SK-N-SH treated with all-trans-retinoic acid at 6 μM for 48 hours (cell line): ENCODE measurements around the gene ACVR2A.

Source experiments
- ATAC-seq: fragments of 200-7000 bp; cut with Tn5 transposase; 3 replicates; pipeline ENCODE4 v1.9.1; 2020; ENCODE audit warnings: mild to moderate bottlenecking, moderate library complexity
- ARNTL ChIP-seq: fragments of 450-650 bp; formaldehyde crosslinking; IDR thresholded peaks from 2 replicates; pipeline ENCODE4 v1.5.0; 2020; ENCODE audit warnings: low read depth, mild to moderate bottlenecking, moderate library complexity, borderline replicate concordance
- BACH2 ChIP-seq: fragments of 250-450 bp; sonication (Bioruptor Pico); IDR thresholded peaks from 2 replicates; pipeline ENCODE4 v1.9.0; 2021; ENCODE audit warnings: mild to moderate bottlenecking, borderline replicate concordance
- CREB5 ChIP-seq: fragments of 250-450 bp; sonication (Bioruptor Pico); IDR thresholded peaks from 2 replicates; pipeline ENCODE4 v1.5.1; 2020; ENCODE audit warnings: low read depth, mild to moderate bottlenecking, moderate library complexity
- CSDC2 ChIP-seq: fragments of 250-450 bp; sonication (Bioruptor Pico); IDR thresholded peaks from 2 replicates; pipeline ENCODE4 v1.5.0; 2020; ENCODE audit warnings: mild to moderate bottlenecking, moderate library complexity
- GLIS3 ChIP-seq: fragments of 250-450 bp; sonication (Bioruptor Pico); IDR thresholded peaks from 2 replicates; pipeline ENCODE4 v1.5.0; 2020; ENCODE audit warnings: mild to moderate bottlenecking, moderate library complexity
- ISL1 ChIP-seq: fragments of 250-450 bp; sonication (Bioruptor Pico); IDR thresholded peaks from 2 replicates; pipeline ENCODE4 v2.1.2; 2022; ENCODE audit warnings: mild to moderate bottlenecking, moderate library complexity
- PATZ1 ChIP-seq: fragments of 250-450 bp; sonication (Bioruptor Pico); IDR thresholded peaks from 2 replicates; pipeline ENCODE4 v1.8.0; 2020; ENCODE audit warnings: mild to moderate bottlenecking, moderate library complexity, borderline replicate concordance
- PPARA ChIP-seq: fragments of 250-450 bp; sonication (Bioruptor Pico); IDR thresholded peaks from 2 replicates; pipeline ENCODE4 v1.5.0; 2020; ENCODE audit warnings: mild to moderate bottlenecking, borderline replicate concordance
- RARB ChIP-seq: fragments of 250-450 bp; sonication (Bioruptor Pico); IDR thresholded peaks from 2 replicates; pipeline ENCODE4 v1.8.0; 2021; ENCODE audit warnings: mild to moderate bottlenecking, moderate library complexity
- SNAI2 ChIP-seq: fragments of 250-450 bp; sonication (Bioruptor Pico); IDR thresholded peaks from 2 replicates; pipeline ENCODE4 v1.5.0; 2020; ENCODE audit warnings: mild to moderate bottlenecking, moderate library complexity
- TCF4 ChIP-seq: fragments of 250-450 bp; sonication (Bioruptor Pico); IDR thresholded peaks from 2 replicates; pipeline ENCODE4 v1.8.0; 2021; ENCODE audit warnings: mild to moderate bottlenecking, moderate library complexity, borderline replicate concordance
- TOX ChIP-seq: fragments of 250-450 bp; sonication (Bioruptor Pico); IDR thresholded peaks from 2 replicates; pipeline ENCODE4 v1.8.0; 2021; ENCODE audit warnings: mild to moderate bottlenecking, moderate library complexity, borderline replicate concordance
- ZFP3 ChIP-seq: fragments of 250-450 bp; sonication (Bioruptor Pico); IDR thresholded peaks from 2 replicates; pipeline ENCODE4 v1.5.0; 2020; ENCODE audit warnings: mild to moderate bottlenecking, moderate library complexity
- ZFP30 ChIP-seq: fragments of 450-650 bp; formaldehyde crosslinking; IDR thresholded peaks from 2 replicates; pipeline ENCODE4 v1.5.0; 2022; ENCODE audit warnings: mild to moderate bottlenecking, moderate library complexity
- ZNF565 ChIP-seq: fragments of 450-650 bp; formaldehyde crosslinking; conservative IDR thresholded peaks from 2 replicates; pipeline ENCODE4 v1.5.0; 2020; ENCODE audit warnings: low read depth, mild to moderate bottlenecking, moderate library complexity
- ZNF70 ChIP-seq: fragments of 450-650 bp; formaldehyde crosslinking; IDR thresholded peaks from 2 replicates; pipeline ENCODE4 v1.5.0; 2020; ENCODE audit warnings: mild to moderate bottlenecking, moderate library complexity
- TF ChIP-seq, protein P1 (sequence below): fragments of 250-450 bp; sonication (Bioruptor Pico); IDR thresholded peaks from 2 replicates; pipeline ENCODE4 v1.5.0; 2020; ENCODE audit warnings: mild to moderate bottlenecking, moderate library complexity
- TF ChIP-seq, protein P2 (sequence below): fragments of 250-450 bp; sonication (Bioruptor Pico); IDR thresholded peaks from 2 replicates; pipeline ENCODE4 v1.5.1; 2021; ENCODE audit warnings: mild to moderate bottlenecking, moderate library complexity
- TF ChIP-seq, protein P3 (sequence below): fragments of 250-450 bp; sonication (Bioruptor Pico); IDR thresholded peaks from 2 replicates; pipeline ENCODE4 v1.8.0; 2021; ENCODE audit warnings: low read depth, mild to moderate bottlenecking, moderate library complexity, borderline replicate concordance

The ACVR2A gene

DNA sequence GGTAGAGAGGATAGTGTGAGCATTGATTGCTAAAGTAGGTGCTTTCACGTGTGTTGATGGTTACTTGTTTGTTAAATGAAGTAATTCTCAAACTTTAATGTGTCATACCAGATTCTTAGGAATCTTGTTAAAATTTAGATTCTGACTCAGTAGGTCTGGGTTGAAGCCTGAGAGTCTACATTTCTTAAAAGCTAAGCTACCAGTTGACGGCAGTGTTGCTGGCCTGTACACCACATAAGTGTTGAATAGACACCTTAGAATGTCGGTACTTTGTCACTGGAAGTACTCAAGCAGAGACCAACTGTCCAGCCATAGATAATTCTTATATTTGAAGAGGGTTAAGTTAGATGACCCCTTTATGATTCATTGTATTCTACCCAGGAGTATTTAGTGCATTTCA lies 79.8 kb downstream of the ACVR2A start:
- ATAC-seq: no peak
- no peak for TF ChIP-seq TOX (CRISPR knock-in tag)
- TF ChIP-seq, protein P1, sequence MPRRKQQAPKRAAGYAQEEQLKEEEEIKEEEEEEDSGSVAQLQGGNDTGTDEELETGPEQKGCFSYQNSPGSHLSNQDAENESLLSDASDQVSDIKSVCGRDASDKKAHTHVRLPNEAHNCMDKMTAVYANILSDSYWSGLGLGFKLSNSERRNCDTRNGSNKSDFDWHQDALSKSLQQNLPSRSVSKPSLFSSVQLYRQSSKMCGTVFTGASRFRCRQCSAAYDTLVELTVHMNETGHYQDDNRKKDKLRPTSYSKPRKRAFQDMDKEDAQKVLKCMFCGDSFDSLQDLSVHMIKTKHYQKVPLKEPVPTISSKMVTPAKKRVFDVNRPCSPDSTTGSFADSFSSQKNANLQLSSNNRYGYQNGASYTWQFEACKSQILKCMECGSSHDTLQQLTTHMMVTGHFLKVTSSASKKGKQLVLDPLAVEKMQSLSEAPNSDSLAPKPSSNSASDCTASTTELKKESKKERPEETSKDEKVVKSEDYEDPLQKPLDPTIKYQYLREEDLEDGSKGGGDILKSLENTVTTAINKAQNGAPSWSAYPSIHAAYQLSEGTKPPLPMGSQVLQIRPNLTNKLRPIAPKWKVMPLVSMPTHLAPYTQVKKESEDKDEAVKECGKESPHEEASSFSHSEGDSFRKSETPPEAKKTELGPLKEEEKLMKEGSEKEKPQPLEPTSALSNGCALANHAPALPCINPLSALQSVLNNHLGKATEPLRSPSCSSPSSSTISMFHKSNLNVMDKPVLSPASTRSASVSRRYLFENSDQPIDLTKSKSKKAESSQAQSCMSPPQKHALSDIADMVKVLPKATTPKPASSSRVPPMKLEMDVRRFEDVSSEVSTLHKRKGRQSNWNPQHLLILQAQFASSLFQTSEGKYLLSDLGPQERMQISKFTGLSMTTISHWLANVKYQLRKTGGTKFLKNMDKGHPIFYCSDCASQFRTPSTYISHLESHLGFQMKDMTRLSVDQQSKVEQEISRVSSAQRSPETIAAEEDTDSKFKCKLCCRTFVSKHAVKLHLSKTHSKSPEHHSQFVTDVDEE (CRISPR knock-in tag): no peak
- TF ChIP-seq CSDC2: no peak
- no peak for TF ChIP-seq RARB (CRISPR knock-in tag)
- no peak for TF ChIP-seq ZFP30 (CRISPR knock-in tag)
- TF ChIP-seq PATZ1 (CRISPR knock-in tag): no peak
- TF ChIP-seq PPARA: no peak
- TF ChIP-seq ZNF565 (CRISPR knock-in tag): no peak
- TF ChIP-seq BACH2: no peak
- TF ChIP-seq CREB5 (CRISPR knock-in tag): no peak
- TF ChIP-seq ZNF70 (CRISPR knock-in tag): no peak
- TF ChIP-seq, all 23 proteins: peak for 0

GRCh38 chr2:147925886-147926285 lies 81.1 kb downstream of the ACVR2A start:
- TF ChIP-seq, protein P2, sequence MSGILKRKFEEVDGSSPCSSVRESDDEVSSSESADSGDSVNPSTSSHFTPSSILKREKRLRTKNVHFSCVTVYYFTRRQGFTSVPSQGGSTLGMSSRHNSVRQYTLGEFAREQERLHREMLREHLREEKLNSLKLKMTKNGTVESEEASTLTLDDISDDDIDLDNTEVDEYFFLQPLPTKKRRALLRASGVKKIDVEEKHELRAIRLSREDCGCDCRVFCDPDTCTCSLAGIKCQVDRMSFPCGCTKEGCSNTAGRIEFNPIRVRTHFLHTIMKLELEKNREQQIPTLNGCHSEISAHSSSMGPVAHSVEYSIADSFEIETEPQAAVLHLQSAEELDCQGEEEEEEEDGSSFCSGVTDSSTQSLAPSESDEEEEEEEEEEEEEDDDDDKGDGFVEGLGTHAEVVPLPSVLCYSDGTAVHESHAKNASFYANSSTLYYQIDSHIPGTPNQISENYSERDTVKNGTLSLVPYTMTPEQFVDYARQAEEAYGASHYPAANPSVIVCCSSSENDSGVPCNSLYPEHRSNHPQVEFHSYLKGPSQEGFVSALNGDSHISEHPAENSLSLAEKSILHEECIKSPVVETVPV: no peak
- no peak for TF ChIP-seq PATZ1 (CRISPR knock-in tag)
- TF ChIP-seq ARNTL (CRISPR knock-in tag): no peak
- TF ChIP-seq ZNF70 (CRISPR knock-in tag): no peak
- TF ChIP-seq, protein P1 (CRISPR knock-in tag): no peak
- no peak for TF ChIP-seq ISL1 (CRISPR knock-in tag)
- TF ChIP-seq GLIS3: no peak
- no peak for TF ChIP-seq TCF4 (CRISPR knock-in tag)
- no peak for TF ChIP-seq PPARA
- TF ChIP-seq ZFP30 (CRISPR knock-in tag): no peak
- no peak for TF ChIP-seq ZNF565 (CRISPR knock-in tag)
- TF ChIP-seq SNAI2 (CRISPR knock-in tag): no peak
- TF ChIP-seq ZFP3: no peak
- TF ChIP-seq TOX (CRISPR knock-in tag): no peak
- TF ChIP-seq, protein P3, sequence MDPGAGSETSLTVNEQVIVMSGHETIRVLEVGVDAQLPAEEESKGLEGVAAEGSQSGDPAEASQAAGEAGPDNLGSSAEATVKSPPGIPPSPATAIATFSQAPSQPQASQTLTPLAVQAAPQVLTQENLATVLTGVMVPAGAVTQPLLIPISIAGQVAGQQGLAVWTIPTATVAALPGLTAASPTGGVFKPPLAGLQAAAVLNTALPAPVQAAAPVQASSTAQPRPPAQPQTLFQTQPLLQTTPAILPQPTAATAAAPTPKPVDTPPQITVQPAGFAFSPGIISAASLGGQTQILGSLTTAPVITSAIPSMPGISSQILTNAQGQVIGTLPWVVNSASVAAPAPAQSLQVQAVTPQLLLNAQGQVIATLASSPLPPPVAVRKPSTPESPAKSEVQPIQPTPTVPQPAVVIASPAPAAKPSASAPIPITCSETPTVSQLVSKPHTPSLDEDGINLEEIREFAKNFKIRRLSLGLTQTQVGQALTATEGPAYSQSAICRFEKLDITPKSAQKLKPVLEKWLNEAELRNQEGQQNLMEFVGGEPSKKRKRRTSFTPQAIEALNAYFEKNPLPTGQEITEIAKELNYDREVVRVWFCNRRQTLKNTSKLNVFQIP (CRISPR knock-in tag): no peak
- peak; percentile 37; the same call in 2 of the 3 replicates for ATAC-seq
